BLaER1 (cell line): ENCODE data around the gene SGMS1.

Source experiments
- H3K27ac ChIP-seq: shearing (Covaris generic); formaldehyde crosslinking; 2 replicates; pipeline ENCODE4 v1.8.1; 2022
- H3K27me3 ChIP-seq: shearing (Covaris generic); formaldehyde crosslinking; 2 replicates; pipeline ENCODE4 v1.8.1; 2022
- H3K36me3 ChIP-seq: shearing (Covaris generic); formaldehyde crosslinking; 2 replicates; pipeline ENCODE4 v1.8.1; 2022
- H3K4me1 ChIP-seq: shearing (Covaris generic); formaldehyde crosslinking; 2 replicates; pipeline ENCODE4 v1.8.1; 2022
- H3K4me2 ChIP-seq: shearing (Covaris generic); formaldehyde crosslinking; 2 replicates; pipeline ENCODE4 v1.8.1; 2022
- H3K4me3 ChIP-seq: shearing (Covaris generic); formaldehyde crosslinking; 2 replicates; pipeline ENCODE4 v1.8.1; 2022
- H3K9ac ChIP-seq: shearing (Covaris generic); formaldehyde crosslinking; 2 replicates; pipeline ENCODE4 v1.8.1; 2022
- H3K9me3 ChIP-seq: shearing (Covaris generic); formaldehyde crosslinking; 2 replicates; pipeline ENCODE4 v1.8.1; 2022
- H4K20me1 ChIP-seq: shearing (Covaris generic); formaldehyde crosslinking; 2 replicates; pipeline ENCODE4 v1.8.1; 2022
- Cebpa-rat ChIP-seq: shearing (Covaris generic); IDR thresholded peaks from 2 replicates; pipeline ENCODE4 v1.8.1; 2022

Gene SGMS1

GRCh38 chr10:50624413-50624865, 683 bp upstream of the SGMS1 start:
- Histone ChIP-seq H3K36me3 (no peaks in the 10 kb centered on the region), H4K20me1 (peaks cover 37% of the 10 kb centered on the region), H3K9ac (peak overlapping the region; percentile 88), H3K9me3 (no peaks in the 10 kb centered on the region), H3K4me2 (peak overlapping the region; percentile 97), H3K4me1 (peaks cover 36% of the 10 kb centered on the region), H3K27me3 (no peaks in the 10 kb centered on the region), H3K4me3 (peak overlapping the region; percentile 95), H3K27ac (peak overlapping the region; percentile 90)
- no peak for TF ChIP-seq Cebpa-rat

- Histone ChIP-seq H3K9me3 (no peaks in the 10 kb centered on the region), H3K27ac (peak overlapping the region; percentile 90), H3K36me3 (no peaks in the 10 kb centered on the region), H3K27me3 (no peaks in the 10 kb centered on the region), H3K4me1 (peaks cover 46% of the 10 kb centered on the region), H4K20me1 (peaks cover 50% of the 10 kb centered on the region), H3K4me3 (peak overlapping the region; percentile 95), H3K4me2 (peak overlapping the region; percentile 97), H3K9ac (peak overlapping the region; percentile 88)
- TF ChIP-seq Cebpa-rat = no peak
These were observed 772 bp downstream of the SGMS1 start for GRCh38 chr10:50622706-50623662.

GRCh38 chr10:50621968-50622705, 1.6 kb downstream of the SGMS1 start:
- Histone ChIP-seq H3K4me3 (peak overlapping the region; percentile 95), H3K9me3 (no peaks in the 10 kb centered on the region), H3K4me2 (peak overlapping the region; percentile 97), H3K36me3 (no peaks in the 10 kb centered on the region), H4K20me1 (peaks cover 57% of the 10 kb centered on the region), H3K4me1 (peaks cover 46% of the 10 kb centered on the region), H3K27ac (peak overlapping the region; percentile 90), H3K9ac (peak overlapping the region; percentile 88), H3K27me3 (no peaks in the 10 kb centered on the region)
- no peak for TF ChIP-seq Cebpa-rat

GRCh38 chr10:50620899-50621298, 2.9 kb downstream of the SGMS1 start:
- Histone ChIP-seq H3K27ac (no peak overlapping the region), H4K20me1 (peaks cover 57% of the 10 kb centered on the region), H3K4me3 (no peak overlapping the region), H3K4me1 (peaks cover 43% of the 10 kb centered on the region), H3K4me2 (peak overlapping the region; percentile 97), H3K36me3 (no peaks in the 10 kb centered on the region), H3K9me3 (no peaks in the 10 kb centered on the region), H3K27me3 (no peaks in the 10 kb centered on the region), H3K9ac (no peak overlapping the region)
- TF ChIP-seq Cebpa-rat = no peak

GRCh38 chr10:50619882-50620281, 3.9 kb downstream of the SGMS1 start:
- H3K36me3 ChIP-seq = no peaks in the 10 kb centered on the region
- no peaks in the 10 kb centered on the region for H3K27me3 ChIP-seq
- H3K4me3 ChIP-seq = no peak overlapping the region
- no peak overlapping the region for H3K9ac ChIP-seq
- no peak overlapping the region for H3K27ac ChIP-seq
- no peak for TF ChIP-seq Cebpa-rat
- H3K4me2 ChIP-seq = no peak overlapping the region
- H3K4me1 ChIP-seq = peaks cover 38% of the 10 kb centered on the region
- peaks cover 57% of the 10 kb centered on the region for H4K20me1 ChIP-seq
- H3K9me3 ChIP-seq = no peaks in the 10 kb centered on the region

GRCh38 chr10:50619166-50619565, 4.6 kb downstream of the SGMS1 start:
- Histone ChIP-seq H3K27ac (no peak overlapping the region), H3K27me3 (no peaks in the 10 kb centered on the region), H3K4me3 (no peak overlapping the region), H3K9me3 (no peaks in the 10 kb centered on the region), H3K4me1 (peaks cover 38% of the 10 kb centered on the region), H4K20me1 (peaks cover 57% of the 10 kb centered on the region), H3K9ac (no peak overlapping the region), H3K36me3 (no peaks in the 10 kb centered on the region), H3K4me2 (peak overlapping the region; percentile 39)
- TF ChIP-seq Cebpa-rat = no peak

- Histone ChIP-seq H3K4me2 (peak overlapping the region; percentile 39), H3K9ac (no peak overlapping the region), H3K9me3 (no peaks in the 10 kb centered on the region), H3K4me1 (peaks cover 38% of the 10 kb centered on the region), H3K27ac (no peak overlapping the region), H4K20me1 (peaks cover 57% of the 10 kb centered on the region), H3K27me3 (no peaks in the 10 kb centered on the region), H3K36me3 (no peaks in the 10 kb centered on the region), H3K4me3 (no peak overlapping the region)
- no peak for TF ChIP-seq Cebpa-rat
These were observed 5.1 kb downstream of the SGMS1 start for GRCh38 chr10:50618624-50619023.

- Histone ChIP-seq H3K27me3 (no peaks in the 10 kb centered on the region), H3K4me2 (no peak overlapping the region), H3K4me3 (no peak overlapping the region), H3K27ac (no peak overlapping the region), H3K4me1 (peaks cover 20% of the 10 kb centered on the region), H3K9me3 (no peaks in the 10 kb centered on the region), H3K9ac (no peak overlapping the region), H4K20me1 (peaks cover 61% of the 10 kb centered on the region), H3K36me3 (no peaks in the 10 kb centered on the region)
- no peak for TF ChIP-seq Cebpa-rat
These were observed 8.1 kb downstream of the SGMS1 start for GRCh38 chr10:50615658-50616057.

- Histone ChIP-seq H3K9me3 (no peaks in the 10 kb centered on the region), H3K4me1 (peaks cover 10% of the 10 kb centered on the region), H3K4me3 (no peak overlapping the region), H3K27ac (no peak overlapping the region), H3K36me3 (no peaks in the 10 kb centered on the region), H3K9ac (no peak overlapping the region), H3K4me2 (no peak overlapping the region), H4K20me1 (peaks cover 59% of the 10 kb centered on the region), H3K27me3 (no peaks in the 10 kb centered on the region)
- no peak for TF ChIP-seq Cebpa-rat
These were observed 9.2 kb downstream of the SGMS1 start for GRCh38 chr10:50614444-50615137.
